Nephron (organoid): ENCODE measurements around the gene VWA5B1.

ENCODE experiments used
- H3K27ac Mint-ChIP-seq, 3 experiments: 2 replicates each; pipeline ENCODE4 v1.8.0; 2020; ENCODE audit warnings: mixed read lengths in 3 of 3, mild to moderate bottlenecking in 2 of 3, moderate library complexity in 1 of 3
- H3K27me3 Mint-ChIP-seq: 2 replicates; pipeline ENCODE4 v1.8.0; 2021; ENCODE audit warnings: low read depth, mild to moderate bottlenecking, moderate library complexity, mixed read lengths
- H3K36me3 Mint-ChIP-seq: 2 replicates; pipeline ENCODE4 v1.8.0; 2020; ENCODE audit warnings: low read depth, mixed read lengths
- H3K4me1 Mint-ChIP-seq: 2 replicates; pipeline ENCODE4 v1.8.0; 2020; ENCODE audit warnings: mixed read lengths
- H3K4me3 Mint-ChIP-seq, 3 experiments: 2 replicates each; pipeline ENCODE4 v1.8.0; 2020; ENCODE audit warnings: mild to moderate bottlenecking in 3 of 3, mixed read lengths in 3 of 3, moderate library complexity in 2 of 3
- H3K9me3 Mint-ChIP-seq: 2 replicates; pipeline ENCODE4 v1.8.0; 2020; ENCODE audit warnings: mixed read lengths
- CTCF ChIP-seq, 3 experiments: fragments of 200-600 bp; sonication (generic); IDR thresholded peaks; one replicate each; pipeline ENCODE4 v1.5.0; 2021; ENCODE audit warnings: antibody characterized with exemption in 3 of 3; ENCODE audit not compliant: unreplicated experiment in 3 of 3

VWA5B1 gene

GRCh38 chr1:20301463-20302107 lies 10.9 kb downstream of the VWA5B1 start:
- Mint-ChIP-seq H3K9me3 (no peaks in the 10 kb centered on the region), H3K27me3 (peaks cover 60% of the 10 kb centered on the region), H3K4me3 (no peak overlapping the region), H3K36me3 (no peaks in the 10 kb centered on the region), H3K27ac (no peak overlapping the region), H3K4me1 (no peaks in the 10 kb centered on the region)
- TF ChIP-seq CTCF (IDR thresholded peaks at IDR 0.05; ENCODE audit: unreplicated experiment in 3 of 3): no peak

DNA sequence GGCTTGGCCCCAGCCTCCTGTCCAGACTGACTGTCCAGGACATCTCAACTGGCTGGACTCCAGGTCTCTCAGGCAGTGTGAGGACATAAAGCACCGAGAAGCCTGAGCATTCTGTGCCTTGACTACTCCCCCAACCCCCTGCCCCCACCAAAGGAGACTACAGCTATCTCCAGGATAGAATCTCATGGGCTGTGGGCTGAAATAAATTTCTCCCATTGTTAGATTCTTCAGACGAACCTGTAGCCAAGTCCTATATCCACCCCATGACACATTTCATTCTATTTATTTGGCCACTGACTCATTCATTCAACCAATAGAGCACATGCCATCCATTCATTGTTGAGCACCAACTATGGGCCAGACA lies 11.4 kb downstream of the VWA5B1 start:
- H3K9me3 Mint-ChIP-seq: no peaks in the 10 kb centered on the region
- H3K27me3 Mint-ChIP-seq: peaks cover 57% of the 10 kb centered on the region
- TF ChIP-seq CTCF (IDR thresholded peaks at IDR 0.05; ENCODE audit: unreplicated experiment in 3 of 3): no peak
- no peaks in the 10 kb centered on the region for H3K4me1 Mint-ChIP-seq
- no peak overlapping the region for H3K27ac Mint-ChIP-seq
- H3K4me3 Mint-ChIP-seq: no peak overlapping the region
- H3K36me3 Mint-ChIP-seq: no peaks in the 10 kb centered on the region

GRCh38 chr1:20307026-20307425 lies 16.4 kb downstream of the VWA5B1 start:
- Mint-ChIP-seq H3K36me3 (no peaks in the 10 kb centered on the region), H3K9me3 (no peaks in the 10 kb centered on the region)
- TF ChIP-seq CTCF (IDR thresholded peaks at IDR 0.05; ENCODE audit: unreplicated experiment in 3 of 3): no peak

DNA sequence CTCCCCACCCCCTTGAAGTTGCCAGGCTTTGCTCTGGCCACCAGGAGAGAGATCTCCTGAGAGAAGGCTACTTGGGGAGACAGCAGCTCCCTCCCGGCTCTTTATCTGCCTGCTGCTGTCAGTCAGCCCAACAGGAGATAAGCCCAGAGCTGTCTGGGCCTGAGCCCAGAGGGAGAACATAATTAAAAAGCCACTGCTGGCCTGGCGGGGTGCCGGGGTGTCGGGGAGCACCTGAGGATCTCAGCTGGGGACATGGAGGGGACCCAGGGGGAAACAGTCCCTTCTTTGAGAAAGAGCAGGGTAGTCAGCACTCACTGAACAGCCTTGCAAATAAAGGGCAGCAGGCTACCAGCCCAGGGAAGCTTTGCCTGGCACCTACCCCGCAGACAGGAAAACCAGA lies 17.9 kb downstream of the VWA5B1 start:
- no peak overlapping the region for H3K4me3 Mint-ChIP-seq
- H3K36me3 Mint-ChIP-seq: no peaks in the 10 kb centered on the region
- H3K9me3 Mint-ChIP-seq: no peaks in the 10 kb centered on the region
- H3K4me1 Mint-ChIP-seq: no peaks in the 10 kb centered on the region
- no peak for TF ChIP-seq CTCF (IDR thresholded peaks at IDR 0.05; ENCODE audit: unreplicated experiment in 3 of 3)
- H3K27ac Mint-ChIP-seq: no peak overlapping the region
- peaks cover 40% of the 10 kb centered on the region for H3K27me3 Mint-ChIP-seq

More at GRCh38 chr1:20307026-20307425, 16.4 kb downstream of the VWA5B1 start:
- Mint-ChIP-seq H3K4me3 (no peak overlapping the region), H3K4me1 (no peaks in the 10 kb centered on the region), H3K27ac (no peak overlapping the region), H3K27me3 (peaks cover 52% of the 10 kb centered on the region)

DNA sequence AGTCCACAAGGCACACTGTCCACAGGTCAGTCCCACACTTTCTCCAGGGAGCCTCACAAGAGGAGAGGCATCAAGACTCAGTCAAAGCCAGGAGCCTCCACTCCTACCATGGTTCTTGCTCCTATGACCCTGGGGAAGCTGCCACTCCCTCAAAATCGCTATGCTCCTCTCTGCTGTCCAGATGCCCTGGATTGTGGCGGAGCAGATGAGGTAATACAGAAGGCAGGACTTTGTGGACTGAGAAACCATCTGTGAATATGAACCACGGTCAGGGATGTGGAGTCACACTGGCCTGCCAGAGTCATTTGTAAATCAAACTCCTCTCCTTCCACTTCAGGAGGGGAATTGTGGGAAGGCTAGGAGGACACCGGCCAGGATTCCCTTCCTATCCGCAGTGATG lies 20.6 kb downstream of the VWA5B1 start:
- no peak overlapping the region for H3K27ac Mint-ChIP-seq
- no peaks in the 10 kb centered on the region for H3K9me3 Mint-ChIP-seq
- no peaks in the 10 kb centered on the region for H3K4me1 Mint-ChIP-seq
- H3K27me3 Mint-ChIP-seq: peaks cover 31% of the 10 kb centered on the region
- no peak for TF ChIP-seq CTCF (IDR thresholded peaks at IDR 0.05; ENCODE audit: unreplicated experiment in 3 of 3)
- no peak overlapping the region for H3K4me3 Mint-ChIP-seq
- H3K36me3 Mint-ChIP-seq: no peaks in the 10 kb centered on the region

DNA sequence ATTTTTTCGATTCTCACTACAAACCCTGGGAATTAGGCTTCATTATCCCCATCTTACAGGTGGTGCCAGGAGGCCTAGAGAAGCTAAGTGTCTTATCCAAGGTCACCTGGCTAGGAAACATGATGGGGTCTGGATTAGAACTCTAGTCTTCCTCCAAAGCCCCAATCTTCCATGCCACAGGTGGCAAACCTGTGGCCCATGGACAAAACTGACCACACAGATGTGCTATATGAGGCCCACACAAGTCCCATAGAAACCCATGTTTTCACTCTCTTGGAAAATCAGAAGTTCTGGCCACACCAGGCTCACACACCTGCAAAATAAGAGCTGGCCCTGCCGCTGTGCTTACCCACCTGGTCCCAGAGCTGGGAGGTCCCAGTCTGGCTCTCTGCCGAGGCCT lies 21.6 kb downstream of the VWA5B1 start:
- Mint-ChIP-seq H3K4me3 (no peak overlapping the region), H3K27me3 (peaks cover 34% of the 10 kb centered on the region), H3K4me1 (no peaks in the 10 kb centered on the region), H3K27ac (no peak overlapping the region), H3K9me3 (no peaks in the 10 kb centered on the region), H3K36me3 (no peaks in the 10 kb centered on the region)
- TF ChIP-seq CTCF (IDR thresholded peaks at IDR 0.05; ENCODE audit: unreplicated experiment in 3 of 3): no peak
